HepG2 (cell line): ENCODE results near the gene CTF1. TPM values are rescaled to one million over a fixed set of nuclear protein-coding genes. Genes with fewer than 3 reads are reported as not detected.

Source experiments
- KDM3A ChIP-seq: IDR thresholded peaks from 2 replicates; pipeline ENCODE4 v1.6.1; 2018; ENCODE audit warnings: low read depth, missing compliant biosample characterization
- MYPOP ChIP-seq: sonication (generic); formaldehyde crosslinking; IDR thresholded peaks from 2 replicates; pipeline ENCODE4 v1.8.1; 2023; ENCODE audit warnings: mild to moderate bottlenecking, moderate library complexity, missing genetic modification reagents
- PPARG ChIP-seq: conservative IDR thresholded peaks from 2 replicates; pipeline ENCODE4 v1.6.1; 2016; ENCODE audit warnings: missing biosample characterization, missing genetic modification reagents
- ZEB1 ChIP-seq: IDR thresholded peaks from 2 replicates; pipeline ENCODE4 v1.6.1; 2012; ENCODE audit warnings: mild to moderate bottlenecking, low read depth, inconsistent platforms; ENCODE audit not compliant: insufficient replicate concordance
- ZNF629 ChIP-seq: sonication (generic); formaldehyde crosslinking; conservative IDR thresholded peaks from 2 replicates; pipeline ENCODE4 v1.5.0; 2020; ENCODE audit warnings: missing genetic modification reagents
- ZNF709 ChIP-seq: sonication (generic); formaldehyde crosslinking; IDR thresholded peaks from 2 replicates; pipeline ENCODE4 v1.5.0; 2020; ENCODE audit warnings: mild to moderate bottlenecking, missing genetic modification reagents
- polyA plus RNA-seq, 8 experiments: library from polyadenylated mRNA; depleted of rRNA in 3 of 8; stranded (reverse) in 7 of 8; unstranded in 1 of 8; fragments of >200 nt; fragmentation: Illumina TruSeq in 4 of 8; extraction: Trizol in 4 of 8; gene quantifications; 2 replicates each; pipeline versions ENCODE4 v1.2.1 to v1.2.3, GENCODE V29; 2011 to 2016; ENCODE audit warnings: low read depth in 4 of 8, missing spikeins in 1 of 8, mixed read lengths in 1 of 8; ENCODE audit not compliant: insufficient read depth in 1 of 8
- total RNA-seq, 5 experiments: library from RNA; depleted of rRNA; stranded (reverse); fragments of >200 nt; fragmentation: Illumina TruSeq; extraction: Trizol; gene quantifications; 2 replicates each; pipeline ENCODE4 v1.2.3, GENCODE V29; 2016; ENCODE audit warnings: low read depth in 1 of 5
- TF ChIP-seq, protein P1 (sequence below): IDR thresholded peaks from 2 replicates; pipeline ENCODE4 v1.6.1; 2012; ENCODE audit warnings: low read depth, low read length, improper control_type of control experiment
- TF ChIP-seq, protein P2 (sequence below): sonication (generic); formaldehyde crosslinking; IDR thresholded peaks from 2 replicates; pipeline ENCODE4 v1.5.0; 2020; ENCODE audit warnings: missing genetic modification reagents
- TF ChIP-seq, protein P3 (sequence below): sonication (generic); formaldehyde crosslinking; IDR thresholded peaks from 2 replicates; pipeline ENCODE4 v1.4.0; 2020; ENCODE audit warnings: mild to moderate bottlenecking, missing genetic modification reagents

Gene CTF1
- total and polyA plus RNA-seq, 2 of the 13 experiments (the other 11 are each of a cell fraction or from before 2014, with no cell fraction given) = 0.13 to 1.8 TPM

- TF ChIP-seq, protein P1, sequence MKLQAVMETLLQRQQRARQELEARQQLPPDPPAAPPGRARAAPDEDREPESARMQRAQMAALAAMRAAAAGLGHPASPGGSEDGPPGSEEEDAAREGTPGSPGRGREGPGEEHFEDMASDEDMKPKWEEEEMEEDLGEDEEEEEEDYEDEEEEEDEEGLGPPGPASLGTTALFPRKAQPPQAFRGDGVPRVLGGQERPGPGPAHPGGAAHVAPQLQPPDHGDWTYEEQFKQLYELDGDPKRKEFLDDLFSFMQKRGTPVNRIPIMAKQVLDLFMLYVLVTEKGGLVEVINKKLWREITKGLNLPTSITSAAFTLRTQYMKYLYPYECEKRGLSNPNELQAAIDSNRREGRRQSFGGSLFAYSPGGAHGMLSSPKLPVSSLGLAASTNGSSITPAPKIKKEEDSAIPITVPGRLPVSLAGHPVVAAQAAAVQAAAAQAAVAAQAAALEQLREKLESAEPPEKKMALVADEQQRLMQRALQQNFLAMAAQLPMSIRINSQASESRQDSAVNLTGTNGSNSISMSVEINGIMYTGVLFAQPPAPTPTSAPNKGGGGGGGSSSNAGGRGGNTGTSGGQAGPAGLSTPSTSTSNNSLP = 0 out of 2 replicates have a peak, but pooled peaks have one; percentile 17
- TF ChIP-seq MYPOP (CRISPR knock-in tag) = peak; percentile 93
- TF ChIP-seq PPARG (CRISPR knock-in tag) = peak; percentile 85
- TF ChIP-seq ZNF709 = peak; percentile 97
- peak; percentile 99 for TF ChIP-seq ZNF629 (CRISPR knock-in tag)
- TF ChIP-seq, protein P2, sequence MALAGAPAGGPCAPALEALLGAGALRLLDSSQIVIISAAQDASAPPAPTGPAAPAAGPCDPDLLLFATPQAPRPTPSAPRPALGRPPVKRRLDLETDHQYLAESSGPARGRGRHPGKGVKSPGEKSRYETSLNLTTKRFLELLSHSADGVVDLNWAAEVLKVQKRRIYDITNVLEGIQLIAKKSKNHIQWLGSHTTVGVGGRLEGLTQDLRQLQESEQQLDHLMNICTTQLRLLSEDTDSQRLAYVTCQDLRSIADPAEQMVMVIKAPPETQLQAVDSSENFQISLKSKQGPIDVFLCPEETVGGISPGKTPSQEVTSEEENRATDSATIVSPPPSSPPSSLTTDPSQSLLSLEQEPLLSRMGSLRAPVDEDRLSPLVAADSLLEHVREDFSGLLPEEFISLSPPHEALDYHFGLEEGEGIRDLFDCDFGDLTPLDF (CRISPR knock-in tag) = peak; percentile 89
- TF ChIP-seq KDM3A (CRISPR knock-in tag) = peak; percentile 99
- TF ChIP-seq ZEB1 = no peak
- TF ChIP-seq, protein P3, sequence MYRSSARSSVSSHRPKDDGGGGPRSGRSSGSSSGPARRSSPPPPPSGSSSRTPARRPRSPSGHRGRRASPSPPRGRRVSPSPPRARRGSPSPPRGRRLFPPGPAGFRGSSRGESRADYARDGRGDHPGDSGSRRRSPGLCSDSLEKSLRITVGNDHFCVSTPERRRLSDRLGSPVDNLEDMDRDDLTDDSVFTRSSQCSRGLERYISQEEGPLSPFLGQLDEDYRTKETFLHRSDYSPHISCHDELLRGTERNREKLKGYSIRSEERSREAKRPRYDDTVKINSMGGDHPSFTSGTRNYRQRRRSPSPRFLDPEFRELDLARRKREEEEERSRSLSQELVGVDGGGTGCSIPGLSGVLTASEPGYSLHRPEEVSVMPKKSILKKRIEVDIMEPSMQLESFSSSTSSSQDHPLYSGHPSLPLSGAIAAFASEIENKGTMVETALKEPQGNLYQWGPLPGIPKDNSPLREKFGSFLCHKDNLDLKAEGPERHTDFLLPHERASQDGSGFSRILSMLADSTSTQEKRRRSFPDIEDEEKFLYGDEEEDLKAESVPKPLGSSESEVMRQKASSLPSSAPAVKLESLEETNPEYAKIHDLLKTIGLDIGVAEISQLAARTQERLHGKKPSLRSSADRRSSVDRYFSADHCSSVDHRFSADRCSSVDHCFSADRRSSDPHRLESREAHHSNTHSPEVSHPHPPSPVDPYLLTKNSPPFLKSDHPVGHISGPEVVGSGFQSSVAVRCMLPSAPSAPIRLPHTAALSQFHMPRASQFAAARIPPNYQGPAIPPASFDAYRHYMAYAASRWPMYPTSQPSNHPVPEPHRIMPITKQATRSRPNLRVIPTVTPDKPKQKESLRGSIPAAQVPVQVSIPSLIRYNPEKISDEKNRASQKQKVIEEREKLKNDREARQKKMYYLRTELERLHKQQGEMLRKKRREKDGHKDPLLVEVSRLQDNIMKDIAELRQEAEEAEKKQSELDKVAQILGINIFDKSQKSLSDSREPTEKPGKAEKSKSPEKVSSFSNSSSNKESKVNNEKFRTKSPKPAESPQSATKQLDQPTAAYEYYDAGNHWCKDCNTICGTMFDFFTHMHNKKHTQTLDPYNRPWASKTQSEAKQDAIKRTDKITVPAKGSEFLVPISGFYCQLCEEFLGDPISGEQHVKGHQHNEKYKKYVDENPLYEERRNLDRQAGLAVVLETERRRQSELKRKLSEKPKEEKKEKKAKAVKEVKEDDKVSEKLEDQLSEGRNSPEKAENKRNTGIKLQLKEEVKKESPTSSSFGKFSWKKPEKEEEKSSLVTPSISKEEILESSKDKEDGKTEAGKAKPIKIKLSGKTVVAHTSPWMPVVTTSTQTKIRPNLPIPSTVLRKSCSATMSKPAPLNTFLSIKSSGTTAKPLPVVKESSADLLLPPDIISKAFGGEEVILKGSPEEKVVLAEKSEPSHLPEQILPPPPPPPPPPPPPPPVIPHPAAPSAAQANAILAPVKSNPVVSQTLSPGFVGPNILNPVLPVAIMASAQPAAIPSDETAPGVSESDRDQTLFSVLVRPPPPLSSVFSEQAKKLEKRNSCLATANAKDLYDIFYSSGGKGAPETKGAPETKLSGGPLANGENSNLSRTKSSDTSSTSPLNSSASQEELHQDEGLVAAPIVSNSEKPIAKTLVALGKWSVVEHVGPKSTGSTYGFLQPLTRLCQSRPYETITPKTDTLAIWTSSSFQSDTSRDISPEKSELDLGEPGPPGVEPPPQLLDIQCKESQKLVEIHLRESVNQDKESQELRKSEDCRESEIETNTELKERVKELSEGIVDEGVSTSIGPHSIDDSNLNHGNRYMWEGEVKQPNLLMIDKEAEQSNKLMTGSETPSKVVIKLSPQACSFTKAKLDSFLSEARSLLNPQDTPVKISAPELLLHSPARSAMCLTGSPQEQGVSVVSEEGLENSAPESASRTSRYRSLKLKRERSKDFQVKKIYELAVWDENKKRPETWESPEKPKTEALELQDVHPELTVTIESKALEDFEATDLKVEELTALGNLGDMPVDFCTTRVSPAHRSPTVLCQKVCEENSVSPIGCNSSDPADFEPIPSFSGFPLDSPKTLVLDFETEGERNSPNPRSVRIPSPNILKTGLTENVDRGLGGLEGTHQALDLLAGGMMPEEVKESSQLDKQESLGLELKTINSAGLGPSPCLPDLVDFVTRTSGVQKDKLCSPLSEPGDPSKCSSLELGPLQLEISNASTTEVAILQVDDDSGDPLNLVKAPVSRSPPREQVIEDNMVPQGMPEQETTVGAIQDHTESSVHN = peak; percentile 81; the same call in 1 of the 2 replicates
These were observed 21.3 kb upstream of the CTF1 start (continued) for GRCh38 chr16:30874821-30875717.
